MM.1S (cell line): ENCODE measurements around the gene ZFP91.

Experiments used
- CTCF ChIP-seq: fragments of 300-600 bp; sonication (generic); IDR thresholded peaks from 2 replicates; pipeline ENCODE4 v1.5.1; 2016; ENCODE audit warnings: antibody characterized with exemption, low read length, mixed read lengths
- EZH2 ChIP-seq: fragments of 300-600 bp; sonication (generic); optimal IDR thresholded peaks from 2 replicates; pipeline ENCODE3; 2017; ENCODE audit warnings: low read depth, mild to moderate bottlenecking, antibody characterized with exemption, low read length, mixed read lengths

GRCh38 chr11:58625826-58626460 is 47.1 kb downstream of the ZFP91 start:
- TF ChIP-seq CTCF = no peak
- no peak for TF ChIP-seq EZH2
